ENCODE results near the gene EEPD1. TPM values are rescaled to one million over a fixed set of nuclear protein-coding genes. Genes with fewer than 3 reads are reported as not detected.

Gene EEPD1
- total RNA-seq, 1 experiment from 2014 or later: 5.0 TPM

GRCh38 chr7:36107926-36108631, 45.0 kb upstream of the EEPD1 start:
- Mint-ChIP-seq H3K9me3 (peaks cover 0 to 2% of the 10 kb centered on the region in 2 experiments; a peak in 2 of 5 replicates), H3K4me1 (peaks cover 0 to 4% of the 10 kb centered on the region in 2 experiments; a peak in 2 of 4 replicates)
- WGBS (ENCODE audit: extremely low coverage, insufficient read length, low lambda C conversion rate): no CpG with 5 or more reads among the region's 4 CpGs

More at GRCh38 chr7:36107926-36108631, 45.0 kb upstream of the EEPD1 start:
- TF ChIP-seq CTCF (conservative IDR thresholded peaks at IDR 0.05): no peak
- Histone ChIP-seq H3K18ac (ENCODE audit: insufficient read length, low read depth, low read length) (no peak overlapping the region), H2BK20ac (ENCODE audit: low read depth, low read length, poor library complexity, severe bottlenecking) (no peak overlapping the region), H4K91ac (ENCODE audit: insufficient read length, low read depth, low read length) (no peak overlapping the region), H4K20me1 (ENCODE audit: control insufficient read depth, insufficient read depth, insufficient read length) (no peaks in the 10 kb centered on the region), H3K4ac (ENCODE audit: low read depth, low read length) (no peak overlapping the region), H3K23ac (ENCODE audit: insufficient read length, low read depth, low read length) (no peak overlapping the region), H3K79me2 (ENCODE audit: insufficient read depth, low read length) (no peaks in the 10 kb centered on the region; the same call in 1 of the 2 replicates), H3K27me3 (ENCODE audit: insufficient read depth, low read length) (no peaks in the 10 kb centered on the region), H3K9me3 (ENCODE audit: control insufficient read depth, low read depth, low read length) (no peaks in the 10 kb centered on the region), H4K5ac (ENCODE audit: insufficient read length, low read depth, low read length) (no peak overlapping the region), H3K56ac (ENCODE audit: insufficient read length, low read depth, low read length) (no peak overlapping the region), H2BK15ac (ENCODE audit: low read depth, low read length) (no peak overlapping the region), H3K27ac (ENCODE audit: insufficient read length, low read depth, low read length) (no peak overlapping the region), H2AK5ac (ENCODE audit: insufficient read length, low read length) (no peak overlapping the region), H3K14ac (ENCODE audit: insufficient read depth, low read length) (no peak overlapping the region), H3T11ph (ENCODE audit: low read length) (no peak overlapping the region), H3K23me2 (ENCODE audit: insufficient read length, low read depth, low read length, poor library complexity, severe bottlenecking) (no peaks in the 10 kb centered on the region), H3K9ac (ENCODE audit: extremely low read depth, insufficient read length, low read length) (no peak overlapping the region), H3K4me2 (ENCODE audit: insufficient read depth, insufficient read length, low read length) (no peak overlapping the region), H4K8ac (replicated peaks; ENCODE audit: insufficient read length, low read depth, low read length) (no peak overlapping the region), H2AFZ (ENCODE audit: low read length) (no peak overlapping the region), H3K79me1 (ENCODE audit: insufficient read depth, low read depth, low read length, poor library complexity, severe bottlenecking) (no peaks in the 10 kb centered on the region), H2BK5ac (ENCODE audit: insufficient read length, low read length) (no peak overlapping the region), H3K4me1 (ENCODE audit: insufficient read depth, low read length) (no peaks in the 10 kb centered on the region), H2BK12ac (ENCODE audit: insufficient read length, low read depth, low read length) (no peak overlapping the region), H2BK120ac (ENCODE audit: low read depth, low read length, poor library complexity, severe bottlenecking) (no peak overlapping the region)
- H3K27ac Mint-ChIP-seq: no peak overlapping the region
- no peaks in the 10 kb centered on the region for H3K36me3 Mint-ChIP-seq (ENCODE audit: insufficient read depth in 1 of 3, low read depth in 3 of 3)
- no peak overlapping the region for H3K4me3 Mint-ChIP-seq
- DNase-seq: no peak
- peaks cover 2% of the 10 kb centered on the region; the same call in 1 of the 2 replicates for H3K27me3 Mint-ChIP-seq (ENCODE audit: low read depth)

All from H9 (cell line).